Gastroesophageal sphincter (tissue), 4 donors: ENCODE data around the gene ARL9. TPM values are rescaled to one million over a fixed set of nuclear protein-coding genes. Genes with fewer than 3 reads are reported as not detected.
"Not testable (repeated sequence)": the region's sequence is repeated elsewhere in the genome, so short reads cannot be mapped to it uniquely, and the experiment has no call there.

ENCODE experiments used
- ATAC-seq: fragments of 150-250 bp; one replicate; pipeline ENCODE4 v1.9.1; 2016; ENCODE audit warnings: mild to moderate bottlenecking, moderate library complexity
- H3K27ac ChIP-seq, 4 donors: fragments of 200-600 bp; sonication (generic) in 3 of 4; 1 replicate in 3 of 4; 2 replicates in 1 of 4; pipeline ENCODE4 v1.5.1; 2016 to 2019
- H3K27me3 ChIP-seq: fragments of 200-600 bp; sonication (generic); one replicate; pipeline ENCODE4 v1.5.1; 2019
- H3K36me3 ChIP-seq, 2 donors: fragments of 200-600 bp; sonication (generic); one replicate each; pipeline ENCODE4 v1.5.1; 2019; ENCODE audit warnings: control low read depth in 1 of 2
- H3K4me1 ChIP-seq, 3 donors: fragments of 200-600 bp; sonication (generic); 1 replicate in 2 of 3; 2 replicates in 1 of 3; pipeline ENCODE4 v1.5.1; 2016 to 2019; ENCODE audit warnings: control low read depth in 2 of 3
- H3K4me3 ChIP-seq, 2 donors: fragments of 200-600 bp; sonication (generic); one replicate each; pipeline ENCODE4 v1.5.1; 2019; ENCODE audit warnings: mild to moderate bottlenecking in 1 of 2, moderate library complexity in 1 of 2
- H3K9me3 ChIP-seq, 3 donors: fragments of 200-600 bp; sonication (generic); one replicate each; pipeline ENCODE4 v1.5.1; 2017 to 2019; ENCODE audit warnings: control low read depth in 2 of 3
- CTCF ChIP-seq, 4 experiments: fragments of 200-600 bp in 2 of 4; fragments of 450-650 bp in 2 of 4; sonication (generic) in 1 of 4; IDR thresholded peaks; one replicate each; pipeline ENCODE4 v1.5.1; 2017 to 2019; ENCODE audit warnings: antibody characterized with exemption in 4 of 4, mild to moderate bottlenecking in 2 of 4, moderate library complexity in 2 of 4
- EP300 ChIP-seq: sonication (generic); formaldehyde crosslinking; IDR thresholded peaks from one replicate; pipeline ENCODE4 v1.6.1; 2017; ENCODE audit warnings: antibody characterized with exemption, mild to moderate bottlenecking
- POLR2A ChIP-seq, 2 donors: fragments of 450-650 bp; IDR thresholded peaks; one replicate each; pipeline ENCODE4 v1.6.1; 2017; ENCODE audit warnings: antibody characterized with exemption in 2 of 2, mild to moderate bottlenecking in 2 of 2, moderate library complexity in 1 of 2
- POLR2AphosphoS5 ChIP-seq: sonication (generic); formaldehyde crosslinking; IDR thresholded peaks from one replicate; pipeline ENCODE4 v1.6.1; 2017; ENCODE audit warnings: antibody characterized with exemption
- WGBS, 2 donors: methylation state at CpG; one replicate each; pipeline ENCODE4 v1.1.5; 2018; ENCODE audit warnings: low coverage in 1 of 2; 5-methylcytosine and 5-hydroxymethylcytosine counted together
- total RNA-seq, 4 donors: library from RNA; depleted of rRNA; stranded (reverse); fragments of >200 nt; gene quantifications; one replicate each; pipeline ENCODE4 v1.1.0, GENCODE V29; 2016

ARL9 gene
- total RNA-seq, 4 donors from 2014 or later = 0.54 TPM; not detected in 3

- Histone ChIP-seq H3K4me1 (peaks cover 0 to 40% (median 11%) of the 10 kb centered on the region in 3 donors), H3K9me3 (no peaks in the 10 kb centered on the region), H3K36me3 (peaks cover 0 to 38% of the 10 kb centered on the region in 2 donors), H3K27me3 (no peaks in the 10 kb centered on the region), H3K27ac (no peak overlapping the region), H3K4me3 (no peak overlapping the region)
- WGBS, 2 donors = 73 to 77% methylated on average over 3 of the region's 3 CpGs
- TF ChIP-seq CTCF (IDR thresholded peaks at IDR 0.05) = no peak
- TF ChIP-seq POLR2A (IDR thresholded peaks at IDR 0.05) = no peak
- no peak for TF ChIP-seq POLR2AphosphoS5
- TF ChIP-seq EP300 = no peak
- ATAC-seq = no peak
These were observed 41.0 kb upstream of the ARL9 start for GRCh38 chr4:56464581-56464980.

GRCh38 chr4:56465599-56466295 lies 39.8 kb upstream of the ARL9 start:
- Histone ChIP-seq H3K4me1 (peaks cover 0 to 46% (median 11%) of the 10 kb centered on the region in 3 donors), H3K27ac (no peak overlapping the region), H3K9me3 (no peaks in the 10 kb centered on the region), H3K36me3 (peaks cover 0 to 38% of the 10 kb centered on the region in 2 donors), H3K27me3 (no peaks in the 10 kb centered on the region), H3K4me3 (peak overlapping the region in 1 of 2 donors; percentile 97)
- TF ChIP-seq EP300 (no peak), POLR2AphosphoS5 (no peak), CTCF (IDR thresholded peaks at IDR 0.05) (no peak), POLR2A (IDR thresholded peaks at IDR 0.05) (no peak)
- 46 to 55% methylated on average over 5 to 6 of the region's 10 CpGs for WGBS, 2 donors
- no peak for ATAC-seq

- Histone ChIP-seq H3K4me1 (peaks cover 0 to 46% (median 11%) of the 10 kb centered on the region in 3 donors), H3K4me3 (peak overlapping the region; percentile 95 to 97), H3K27ac (peak overlapping the region in 3 of 4 donors; percentile 85 to 93 (median 91)), H3K36me3 (peaks cover 0 to 38% of the 10 kb centered on the region in 2 donors)
- H3K9me3 ChIP-seq, H3K27me3 ChIP-seq, ATAC-seq: not testable (repeated sequence)
- WGBS, 2 donors = 0 to 14% methylated on average over 6 to 7 of the region's 8 CpGs
- peak; percentile 53 for TF ChIP-seq POLR2AphosphoS5
These were observed 39.3 kb upstream of the ARL9 start for GRCh38 chr4:56466296-56466761.

- no peak for TF ChIP-seq CTCF (IDR thresholded peaks at IDR 0.05)
- TF ChIP-seq EP300 = no peak
- no peak for TF ChIP-seq POLR2AphosphoS5
- no peak for TF ChIP-seq POLR2A (IDR thresholded peaks at IDR 0.05)
- WGBS, 2 donors = 0 to 4% methylated on average over 8 of the region's 8 CpGs
- Histone ChIP-seq H3K4me1 (peaks cover 0 to 46% (median 11%) of the 10 kb centered on the region in 3 donors), H3K27me3 (no peaks in the 10 kb centered on the region), H3K4me3 (peak overlapping the region; percentile 95 to 97), H3K36me3 (peaks cover 0 to 38% of the 10 kb centered on the region in 2 donors), H3K27ac (peak overlapping the region; percentile 85 to 93 (median 89)), H3K9me3 (no peaks in the 10 kb centered on the region)
- ATAC-seq = no peak
These were observed 38.7 kb upstream of the ARL9 start for GRCh38 chr4:56466910-56467283.

DNA sequence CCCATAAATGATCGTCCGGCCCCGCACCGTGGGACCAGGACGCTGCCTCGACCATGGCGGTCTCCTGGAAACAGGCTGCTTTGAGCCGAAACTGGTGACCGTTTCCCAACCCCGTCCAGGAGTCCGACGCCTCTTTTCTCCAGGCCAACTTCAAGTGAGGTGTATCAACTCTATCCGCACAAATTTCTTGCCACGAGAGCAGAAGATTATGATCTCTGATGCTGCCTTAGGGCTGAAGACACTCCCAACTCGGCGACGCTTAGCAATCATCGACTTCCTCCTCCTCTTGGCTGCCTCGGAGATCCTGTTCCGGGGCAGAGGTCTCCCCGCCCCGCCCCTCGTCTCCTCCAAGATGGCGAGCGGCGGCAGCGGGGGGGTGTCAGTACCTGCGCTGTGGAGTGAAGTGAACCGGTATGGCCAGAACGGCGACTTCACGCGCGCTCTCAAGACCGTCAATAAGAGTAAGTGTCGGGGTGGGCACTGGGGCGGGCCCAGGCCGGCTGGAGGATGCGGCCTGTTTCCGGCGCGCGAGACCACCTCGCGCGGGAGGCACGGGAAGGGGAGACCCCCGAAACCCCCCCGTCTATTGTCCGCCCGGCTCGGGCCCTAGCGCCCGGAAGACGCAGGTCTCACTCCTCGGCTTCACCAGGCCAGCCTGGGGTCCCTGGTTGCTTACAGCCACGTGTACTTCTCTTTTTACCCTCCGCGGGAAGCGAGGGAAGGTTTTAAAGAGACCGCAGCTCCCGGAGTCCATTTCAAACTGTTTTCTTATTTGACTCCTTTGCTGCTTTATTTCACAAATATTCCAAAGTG lies 38.1 kb upstream of the ARL9 start, which contains the start of gene SRP72:
SRP72 (plus strand) TSS at position 334 of the 813 bp plus-strand sequence; CDS start at position 353, 19 bp downstream.
- H3K36me3 ChIP-seq = peaks cover 0 to 38% of the 10 kb centered on the region in 2 donors
- TF ChIP-seq CTCF (IDR thresholded peaks at IDR 0.05) (no peak), POLR2A (IDR thresholded peaks at IDR 0.05) (peak in 1 of 2 donors; percentile 65), EP300 (no peak), POLR2AphosphoS5 (peak; percentile 86)
- ATAC-seq = peak; percentile 96
- no peaks in the 10 kb centered on the region for H3K27me3 ChIP-seq
- peak within 1 kb of the TSS; percentile 85 to 93 (median 89) for H3K27ac ChIP-seq
- 0% methylated on average over 11 to 13 of the region's 62 CpGs for WGBS, 2 donors
- H3K4me1 ChIP-seq = peaks cover 0 to 46% (median 11%) of the 10 kb centered on the region in 3 donors
- no peaks in the 10 kb centered on the region for H3K9me3 ChIP-seq
- H3K4me3 ChIP-seq = peak within 1 kb of the TSS; percentile 95 to 97
